OCI-M1 (cell line): ENCODE data around the gene MS4A3.
"Not testable (repeated sequence)": the region's sequence is repeated elsewhere in the genome, so short reads cannot be mapped to it uniquely, and the experiment has no call there.

Experiments
- DNase-seq: peaks from one replicate; lab custom pipeline; 2025; lab: John Stamatoyannopoulos, UW

MS4A3 gene, protein sequence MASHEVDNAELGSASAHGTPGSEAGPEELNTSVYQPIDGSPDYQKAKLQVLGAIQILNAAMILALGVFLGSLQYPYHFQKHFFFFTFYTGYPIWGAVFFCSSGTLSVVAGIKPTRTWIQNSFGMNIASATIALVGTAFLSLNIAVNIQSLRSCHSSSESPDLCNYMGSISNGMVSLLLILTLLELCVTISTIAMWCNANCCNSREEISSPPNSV

DNA sequence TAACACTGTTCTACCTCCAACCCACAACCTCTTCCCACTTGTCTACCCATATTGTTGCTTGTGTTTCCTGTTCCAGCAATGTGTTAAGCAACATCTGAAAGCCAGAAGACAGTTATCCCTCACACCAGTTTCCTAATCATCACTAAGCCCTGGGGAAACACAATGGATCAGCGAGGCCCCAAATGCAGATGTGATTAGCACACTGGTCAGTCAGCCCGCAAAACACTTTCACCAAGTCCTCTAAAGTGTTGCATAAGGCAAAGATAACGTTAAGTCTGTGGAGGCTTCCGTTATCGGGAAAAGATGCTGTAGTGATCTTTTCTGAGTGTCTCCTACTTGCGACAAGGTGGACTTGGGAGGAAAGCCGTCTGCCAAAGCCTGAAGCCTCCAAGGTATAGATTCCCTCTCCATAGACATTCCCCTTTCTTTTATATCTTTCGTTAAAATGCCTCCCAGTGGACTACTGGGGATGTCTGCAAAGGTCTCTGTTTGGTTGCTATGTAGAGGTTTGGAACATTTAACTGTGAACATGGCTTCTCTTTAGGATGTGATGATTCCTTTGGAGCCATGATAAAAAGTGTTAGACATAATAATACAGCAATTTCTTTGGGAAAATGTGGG is at the start of gene MS4A3:
TSS of gene MS4A3 (plus strand) at position 317 of the 621 bp plus-strand sequence. CDS start 4,496 bp downstream, outside the sequence.
- DNase-seq: peak; percentile 96

DNA sequence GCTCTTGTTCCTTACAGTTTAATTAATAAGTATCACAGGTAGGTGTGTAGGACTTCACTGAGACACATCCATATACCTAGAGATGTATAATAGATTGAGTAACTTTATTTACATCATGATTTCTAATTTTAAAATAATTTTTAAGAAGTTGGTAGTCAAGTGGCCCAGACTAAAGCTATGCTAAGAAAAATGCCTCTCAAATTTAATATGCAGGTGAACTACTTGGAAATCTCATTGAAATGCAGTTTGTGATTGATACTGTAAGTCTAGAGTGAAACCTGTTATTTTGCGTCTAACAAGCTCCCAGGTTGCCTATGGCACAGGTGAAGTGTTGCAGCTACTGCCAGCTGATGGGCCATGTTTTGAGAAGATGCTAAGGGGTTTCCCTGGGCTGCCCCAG is 39.6 kb upstream of the MS4A3 start, which contains the start of gene OOSP4B:
TSS of gene OOSP4B (plus strand) at position 301 of the 400 bp plus-strand sequence.
- DNase-seq: no peak

DNA sequence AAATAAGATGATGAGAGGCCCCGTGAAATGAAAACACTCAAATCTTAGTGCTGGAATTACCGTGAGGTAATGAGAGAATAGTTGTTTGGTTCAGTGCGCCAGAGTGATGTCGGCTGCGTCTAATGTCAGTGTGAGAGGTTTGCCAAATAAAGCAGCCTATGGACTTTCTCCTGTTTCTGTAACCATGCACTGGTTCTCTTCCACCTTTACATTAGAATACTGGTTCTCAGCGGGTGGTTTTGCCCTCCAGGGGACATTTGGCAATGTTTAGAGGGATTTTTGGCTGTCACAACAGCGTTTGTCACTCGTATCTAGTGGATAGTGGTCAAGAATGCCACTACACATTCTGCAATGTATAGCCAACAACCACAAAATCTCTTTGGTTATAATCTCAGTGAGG is 38.4 kb upstream of the MS4A3 start:
- no peak for DNase-seq

DNA sequence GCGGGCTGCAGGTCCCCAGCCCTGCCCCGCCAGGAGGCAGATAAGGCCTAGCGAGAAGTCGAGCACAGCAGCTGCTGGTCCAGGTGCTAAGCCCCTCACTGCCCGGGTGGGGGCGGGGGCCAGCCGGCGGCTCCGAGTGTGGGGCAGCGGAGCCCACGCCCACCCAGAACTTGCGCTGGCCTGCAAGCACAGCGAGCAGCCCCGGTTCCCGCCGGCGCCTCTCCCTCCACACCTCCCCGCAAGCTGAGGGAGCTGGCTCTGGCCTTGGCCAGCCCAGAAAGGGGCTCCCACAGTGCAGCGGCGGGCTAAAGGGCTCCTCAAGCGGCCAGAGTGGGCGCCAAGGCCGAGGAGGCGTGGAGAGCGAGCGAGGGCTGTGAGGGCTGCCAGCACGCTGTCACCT is 36.1 kb upstream of the MS4A3 start:
- DNase-seq: not testable (repeated sequence)

DNA sequence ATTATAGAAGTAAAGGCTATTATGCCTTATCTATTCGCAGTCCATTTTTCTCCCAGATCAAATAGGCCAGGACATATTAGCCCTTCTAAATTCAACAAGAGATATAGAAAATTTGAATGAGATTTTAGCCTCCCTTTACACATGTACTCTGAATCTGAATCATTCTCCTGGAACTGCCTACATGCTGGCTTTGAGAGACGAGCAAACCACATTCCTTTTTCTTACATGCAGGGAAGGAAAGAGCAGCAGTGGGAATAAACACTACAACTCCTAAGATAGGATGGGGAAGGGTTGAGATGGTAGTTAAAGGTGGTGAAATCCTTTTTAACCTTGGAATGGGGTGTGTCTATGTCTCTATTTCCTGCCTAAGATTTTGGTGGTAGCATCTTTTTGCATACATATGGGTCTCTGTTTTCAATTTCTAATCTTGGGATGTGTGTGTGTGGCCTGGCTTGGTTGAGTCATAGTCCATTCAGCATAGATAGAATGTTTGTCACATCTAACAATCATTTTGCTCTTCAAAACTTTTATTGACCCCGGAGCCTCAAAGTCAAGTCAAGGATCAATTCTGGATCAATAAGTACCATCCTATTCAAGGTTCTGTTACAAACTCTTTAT is 27.3 kb upstream of the MS4A3 start:
- no peak for DNase-seq

DNA sequence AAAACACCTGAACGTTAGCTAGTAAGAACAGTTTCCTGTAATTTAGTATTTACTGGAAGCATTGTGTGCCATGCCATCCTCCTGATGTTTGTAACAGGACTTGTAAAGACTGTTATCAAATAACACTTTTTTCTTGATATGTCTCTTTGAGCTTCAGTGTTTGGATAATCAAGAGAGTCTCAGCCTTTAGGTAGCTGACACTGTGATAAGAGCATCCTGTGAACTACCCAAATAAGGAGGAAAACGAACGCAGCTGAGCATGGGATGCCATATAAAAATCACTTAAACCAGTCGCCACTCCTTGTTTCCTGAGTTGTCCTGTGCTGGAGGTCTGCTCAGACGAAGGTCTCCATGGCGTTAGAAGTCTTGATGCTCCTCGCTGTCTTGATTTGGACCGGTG is 16.4 kb upstream of the MS4A3 start, which contains the start of gene OOSP2:
TSS of gene OOSP2 (plus strand) at position 301 of the 400 bp plus-strand sequence. CDS start at position 352, 51 bp downstream.
- no peak for DNase-seq

DNA sequence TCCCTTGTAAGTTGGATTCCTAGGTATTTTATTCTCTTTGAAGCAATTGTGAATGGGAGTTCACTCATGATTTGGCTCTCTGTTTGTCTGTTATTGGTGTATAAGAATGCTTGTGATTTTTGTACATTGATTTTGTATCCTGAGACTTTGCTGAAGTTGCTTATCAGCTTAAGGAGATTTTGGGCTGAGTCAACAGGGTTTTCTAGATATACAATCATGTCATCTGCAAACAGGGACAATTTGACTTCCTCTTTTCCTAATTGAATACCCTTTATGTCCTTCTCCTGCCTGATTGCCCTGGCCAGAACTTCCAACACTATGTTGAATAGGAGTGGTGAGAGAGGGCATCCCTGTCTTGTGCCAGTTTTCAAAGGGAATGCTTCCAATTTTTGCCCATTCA is 6.0 kb upstream of the MS4A3 start:
- DNase-seq: not testable (repeated sequence)

DNA sequence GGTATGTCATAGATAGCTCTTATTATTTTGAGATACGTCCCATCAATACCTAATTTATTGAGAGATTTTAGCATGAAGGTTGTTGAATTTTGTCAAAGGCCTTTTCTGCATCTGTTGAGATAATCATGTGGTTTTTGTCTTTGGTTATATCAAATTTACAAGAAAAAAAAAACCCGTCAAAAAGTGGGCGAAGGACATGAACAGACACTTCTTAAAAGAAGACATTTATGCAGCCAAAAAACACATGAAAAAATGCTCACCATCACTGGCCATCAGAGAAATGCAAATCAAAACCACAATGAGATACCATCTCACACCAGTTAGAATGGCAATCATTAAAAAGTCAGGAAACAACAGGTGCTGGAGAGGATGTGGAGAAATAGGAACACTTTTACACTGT is 5.6 kb upstream of the MS4A3 start:
- DNase-seq: not testable (repeated sequence)

DNA sequence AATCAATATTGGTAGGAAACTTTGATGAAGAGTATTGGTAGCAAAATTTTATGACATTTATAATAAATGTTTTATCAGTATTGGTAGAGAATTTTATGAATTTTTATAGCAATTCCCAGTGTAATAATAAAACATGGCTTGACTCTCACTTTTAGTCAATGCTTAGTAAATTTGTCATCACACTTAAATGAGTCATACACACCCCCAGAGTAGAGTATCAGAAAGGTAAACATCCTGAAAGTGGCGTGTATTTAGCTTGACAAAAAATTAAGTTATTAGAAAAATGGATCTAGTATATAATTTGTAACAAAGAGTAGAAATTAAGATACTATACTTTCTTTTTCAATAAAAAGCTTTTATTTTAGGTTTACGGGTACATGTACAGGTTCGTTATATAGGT is 2.6 kb downstream of the MS4A3 start:
- no peak for DNase-seq

DNA sequence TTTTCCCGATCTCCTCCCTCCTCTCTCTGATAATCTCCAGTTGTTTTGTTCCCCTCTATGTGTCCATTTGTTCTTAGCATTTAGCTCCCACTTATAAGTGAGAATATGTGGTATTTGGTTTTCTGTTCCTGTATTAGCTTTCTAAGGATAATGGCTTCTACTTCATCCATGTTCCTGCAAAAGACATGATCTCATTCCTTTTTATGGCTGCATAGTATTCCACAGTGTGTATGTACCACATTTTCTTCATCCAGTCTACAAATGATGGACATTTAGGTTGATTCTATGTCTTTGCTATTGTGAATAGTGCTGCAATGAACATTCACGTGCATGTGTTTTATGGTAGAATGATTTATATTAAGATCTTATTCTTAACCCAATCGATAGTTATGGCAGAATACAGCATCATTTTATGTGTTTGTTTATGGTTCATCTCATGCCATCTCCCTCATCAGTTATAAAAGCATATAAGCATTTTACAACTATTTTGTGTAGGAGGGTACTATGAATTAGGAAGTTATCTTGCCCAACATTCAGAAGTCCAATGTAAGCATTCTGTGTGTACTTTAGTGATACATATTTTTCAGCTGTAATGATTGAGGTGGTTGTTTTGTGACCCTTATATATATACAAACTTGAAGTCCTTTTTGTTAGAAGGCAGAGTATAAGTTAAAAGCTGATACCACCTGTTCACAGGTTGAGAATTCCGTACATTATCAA is 3.2 kb downstream of the MS4A3 start:
- DNase-seq: no peak

DNA sequence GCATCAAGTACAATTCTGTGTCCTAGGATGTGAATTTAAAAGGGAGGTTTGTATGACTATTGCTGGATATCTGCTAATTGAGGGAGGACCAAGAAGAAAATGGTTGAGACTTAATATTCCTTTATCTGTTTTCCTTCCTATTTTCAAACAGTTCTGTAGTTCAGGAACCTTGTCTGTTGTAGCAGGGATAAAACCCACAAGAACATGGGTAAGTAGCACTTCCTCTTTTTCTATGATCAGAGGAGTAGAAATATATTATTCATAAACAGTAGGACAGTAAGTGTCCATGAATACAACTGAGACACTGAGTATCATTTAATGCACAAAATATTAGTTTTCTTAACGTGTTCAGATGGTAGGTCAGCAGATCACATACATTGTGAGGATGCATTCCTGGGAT is 7.6 kb downstream of the MS4A3 start:
- peak; percentile 91 for DNase-seq

DNA sequence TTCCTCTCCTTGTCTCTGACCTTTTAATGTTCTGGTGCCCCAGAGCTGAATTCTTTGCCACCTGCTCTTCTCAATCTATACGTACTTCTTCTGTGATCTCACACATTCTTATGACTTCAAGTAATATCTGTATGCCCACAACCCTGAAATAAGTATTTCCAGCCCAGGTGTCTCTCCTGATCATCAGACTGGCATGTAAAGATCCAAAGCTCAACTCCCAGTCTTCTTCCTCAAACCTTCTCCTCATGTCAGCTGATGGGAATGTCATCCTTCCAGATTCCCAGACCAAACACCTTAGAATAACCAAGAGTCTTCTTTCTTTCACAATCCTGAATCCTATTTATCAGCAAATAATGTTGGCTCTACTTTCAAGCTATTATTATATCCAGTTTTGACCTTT is 9.3 kb downstream of the MS4A3 start:
- DNase-seq: no peak

DNA sequence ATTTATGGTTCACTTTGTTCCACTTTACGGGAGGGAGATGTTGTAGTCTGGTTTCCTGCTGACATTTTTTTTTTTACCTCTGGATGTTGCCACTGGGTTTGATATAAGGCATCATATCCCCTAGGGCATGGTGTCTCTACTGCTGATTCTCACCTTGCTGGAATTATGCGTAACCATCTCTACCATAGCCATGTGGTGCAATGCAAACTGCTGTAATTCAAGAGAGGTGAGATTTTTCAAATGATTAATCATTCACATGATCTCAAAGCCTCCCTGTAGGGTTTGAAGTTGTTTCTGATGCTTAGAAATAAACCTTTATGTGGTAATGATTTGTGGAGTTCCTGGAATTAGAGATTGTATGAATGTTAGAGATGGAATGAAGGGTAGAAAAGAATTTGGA is 13.0 kb downstream of the MS4A3 start:
- DNase-seq: peak; percentile 30

DNA sequence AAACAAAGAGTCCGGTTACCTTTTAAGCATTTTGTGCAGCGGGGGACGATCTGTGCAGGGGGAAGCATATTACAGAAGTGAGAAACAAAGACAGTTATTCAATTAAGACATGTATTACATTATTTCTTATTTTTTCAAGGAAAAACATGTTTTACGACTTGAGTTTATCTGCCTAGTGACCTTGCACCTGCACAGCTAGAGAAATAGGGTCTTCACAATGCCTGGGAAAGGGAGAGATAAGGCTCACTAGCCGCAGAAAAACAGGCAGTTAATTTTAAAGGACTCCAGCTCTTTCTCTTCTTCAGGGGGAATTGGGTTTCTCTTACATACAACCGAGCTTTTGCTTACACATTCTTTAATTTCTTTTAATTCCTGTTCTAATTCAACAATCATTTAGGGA is 15.2 kb downstream of the MS4A3 start:
- peak; percentile 30 for DNase-seq

DNA sequence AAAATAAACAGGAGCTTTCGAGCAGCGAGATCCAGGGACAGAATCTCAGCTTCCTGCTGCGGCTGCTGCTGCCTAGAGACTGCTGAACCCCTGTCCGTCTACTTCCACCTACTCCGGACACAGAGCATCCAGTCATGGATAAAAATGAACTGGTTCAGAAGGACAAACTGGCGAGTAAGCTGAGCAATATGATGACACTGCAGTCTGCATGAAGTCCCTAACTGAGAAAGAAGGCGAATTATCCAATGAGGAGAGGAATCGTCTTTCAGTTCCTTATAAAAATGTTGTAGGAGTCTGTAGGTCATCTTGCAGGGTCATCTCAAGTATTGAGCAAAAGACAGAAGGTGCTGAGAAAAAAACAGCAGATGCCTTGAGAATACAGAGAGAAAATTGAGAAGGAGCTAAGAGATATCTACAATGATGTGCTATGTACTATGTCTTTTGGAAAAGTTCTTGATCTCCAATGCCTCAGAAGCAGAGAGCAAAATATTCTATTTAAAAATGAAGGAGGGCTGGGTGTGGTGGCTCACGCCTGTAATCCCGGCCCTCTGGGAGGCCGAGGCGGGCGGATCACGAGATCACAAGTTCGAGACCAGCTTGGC is 20.9 kb downstream of the MS4A3 start:
- peak; percentile 42 for DNase-seq

DNA sequence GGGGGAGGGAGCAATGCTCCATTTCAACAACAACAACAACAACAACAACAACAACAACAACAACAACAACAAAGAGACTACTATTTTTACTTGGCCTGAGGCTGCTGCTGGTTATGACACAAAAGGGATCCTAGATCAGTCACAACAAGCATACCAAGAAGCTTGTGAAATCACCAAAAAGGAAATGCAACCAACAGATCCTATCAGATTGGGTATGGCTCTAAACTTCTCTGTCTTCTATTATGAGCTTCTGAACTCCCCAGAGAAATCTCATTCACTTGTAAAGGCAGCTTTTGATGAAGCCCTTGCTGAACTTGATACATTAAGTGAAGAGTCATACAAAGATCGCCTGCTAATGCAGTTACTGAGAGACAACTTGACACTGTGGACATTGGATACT is 21.5 kb downstream of the MS4A3 start:
- peak; percentile 75 for DNase-seq

DNA sequence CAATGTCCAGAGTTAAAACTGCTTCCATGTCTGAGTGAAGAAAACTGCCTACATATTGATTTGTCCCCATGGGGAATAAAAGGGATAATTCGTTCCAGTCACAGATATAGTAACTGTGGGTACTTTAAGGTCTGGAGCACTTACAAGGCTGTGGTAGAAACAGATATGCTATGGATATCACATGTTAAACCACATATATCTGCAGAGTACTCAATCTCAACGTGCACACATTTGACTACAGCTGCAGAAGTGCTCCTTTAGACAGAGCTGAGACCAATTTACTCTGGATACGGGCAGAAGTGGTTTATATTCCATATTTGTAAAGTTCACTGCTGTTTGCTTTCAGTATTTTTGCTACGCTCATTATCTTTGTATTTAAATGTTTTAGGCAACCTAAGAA is 22.3 kb downstream of the MS4A3 start:
- DNase-seq: peak; percentile 93

DNA sequence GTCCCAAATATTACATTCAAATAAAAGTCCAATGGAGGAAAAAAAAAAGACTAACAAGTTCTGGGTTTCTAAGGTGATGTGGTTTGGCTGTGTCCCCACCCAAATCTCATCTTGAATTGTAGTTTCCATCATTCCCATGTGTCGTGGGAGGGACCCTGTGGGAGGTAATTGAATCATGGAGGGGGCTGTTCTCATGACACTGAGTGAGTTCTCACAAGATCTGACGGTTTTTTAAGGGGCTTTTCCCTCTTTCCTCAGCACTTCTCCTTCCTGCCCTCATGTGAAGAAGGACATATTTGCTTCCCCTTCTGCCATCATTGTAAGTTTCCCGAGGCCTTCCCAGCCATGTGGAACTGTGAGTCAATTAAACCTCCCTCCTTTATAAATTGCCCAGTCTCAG is 24.1 kb downstream of the MS4A3 start:
- DNase-seq: peak; percentile 56

DNA sequence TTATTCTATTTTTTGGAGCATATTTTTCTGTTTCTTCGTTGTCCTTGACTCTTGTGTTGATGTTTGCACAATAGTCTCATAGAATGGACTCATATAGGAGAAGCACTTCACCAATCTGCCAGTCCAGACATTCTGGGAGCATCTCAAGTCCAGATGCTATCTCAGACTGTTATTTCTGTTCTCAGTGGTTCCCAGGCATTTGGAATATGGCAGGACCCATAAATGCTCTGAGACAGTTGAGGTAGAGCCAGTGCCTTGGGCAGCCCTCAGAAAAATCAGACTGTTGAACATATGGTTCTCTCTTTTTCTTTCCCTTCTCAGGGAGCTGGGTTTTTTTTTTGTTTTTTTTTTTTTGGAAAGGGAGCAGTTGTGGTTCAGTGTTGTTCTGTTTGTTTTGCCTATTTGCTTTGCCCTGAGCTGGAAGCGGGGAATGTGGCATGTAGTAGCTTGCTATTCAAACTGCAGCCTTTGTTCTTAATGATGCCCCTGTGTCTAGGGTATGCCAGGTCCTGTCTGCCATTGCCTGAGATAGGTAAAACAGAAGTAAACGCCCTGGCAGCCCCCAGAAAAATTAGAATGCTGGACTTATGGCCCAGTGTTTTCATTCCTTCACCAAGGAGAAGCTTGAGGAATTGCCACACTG is 28.3 kb downstream of the MS4A3 start:
- DNase-seq: no peak

DNA sequence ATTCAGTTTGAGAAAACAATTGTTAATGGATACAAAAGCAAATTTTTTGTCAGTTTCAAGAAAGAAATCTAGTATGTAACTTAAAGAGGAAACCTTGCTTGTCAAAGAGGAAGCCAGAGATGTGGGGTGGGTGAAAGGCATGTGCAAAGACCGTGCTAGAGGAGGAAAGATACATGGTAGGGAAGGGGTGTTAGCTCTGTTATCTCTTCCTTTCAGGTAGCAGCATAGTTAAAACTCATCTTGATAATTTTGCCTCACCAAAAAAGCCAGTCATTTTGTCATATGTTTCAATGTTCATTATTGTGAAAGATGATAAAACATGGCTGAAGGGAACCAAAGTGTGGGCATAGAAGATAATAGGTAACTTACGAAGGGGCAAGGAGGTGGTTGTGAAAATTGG is 29.4 kb downstream of the MS4A3 start:
- DNase-seq: peak; percentile 67

DNA sequence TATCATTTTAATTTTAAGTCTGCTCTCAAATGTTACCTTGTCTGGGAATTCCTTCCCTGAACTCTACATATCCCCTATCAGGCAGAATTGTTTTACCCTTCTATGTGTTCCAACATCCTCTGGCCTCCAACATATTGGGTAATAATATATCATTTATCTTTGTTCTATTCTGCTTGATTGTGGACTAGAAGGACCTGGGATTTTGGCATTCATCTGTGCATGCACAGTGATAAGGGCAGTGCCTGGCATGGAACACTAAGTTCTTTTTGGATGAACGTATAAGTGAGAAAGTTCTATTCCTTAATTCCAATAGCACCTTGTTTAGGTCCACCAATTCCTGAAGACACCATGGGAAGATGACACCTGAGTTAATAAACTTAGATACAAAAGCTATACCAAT is 30.8 kb downstream of the MS4A3 start:
- no peak for DNase-seq

DNA sequence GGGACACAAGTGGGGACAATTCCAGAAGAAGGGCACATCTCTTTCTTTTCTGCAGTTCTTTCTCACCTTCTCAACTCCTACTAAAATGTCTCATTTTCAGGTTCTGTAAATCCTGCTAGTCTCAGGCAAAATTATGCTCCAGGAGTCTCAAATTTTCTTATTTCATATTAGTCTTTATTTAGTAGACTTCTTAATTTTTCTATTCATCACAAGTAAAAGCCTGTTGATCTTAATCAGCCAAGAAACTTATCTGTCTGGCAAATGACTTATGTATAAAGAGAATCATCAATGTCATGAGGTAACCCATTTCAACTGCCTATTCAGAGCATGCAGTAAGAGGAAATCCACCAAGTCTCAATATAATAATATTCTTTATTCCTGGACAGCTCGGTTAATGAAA is 31.9 kb downstream of the MS4A3 start, which contains the start of gene MS4A2:
TSS of gene MS4A2 (plus strand) at position 301 of the 400 bp plus-strand sequence. CDS start 102 bp downstream, outside the sequence.
- no peak for DNase-seq
